Hepatocyte (in vitro differentiated cells): ENCODE measurements around the gene SPNS2. TPM values are rescaled to one million over a fixed set of nuclear protein-coding genes. Genes with fewer than 3 reads are reported as not detected.
A peak's percentile ranks its signal among the peaks of the same experiment; 100 is the strongest.

Source experiments
- DNase-seq: peaks from one replicate; pipeline ENCODE4 v3.0.0-alpha.2; 2016; ENCODE audit warnings: low spot score
- H2AFZ ChIP-seq: fragments of 200-600 bp; sonication (generic); 2 replicates; pipeline ENCODE4 v1.6.0; 2016; ENCODE audit warnings: antibody characterized with exemption, mild to moderate bottlenecking
- H3K27ac ChIP-seq: fragments of 200-600 bp; sonication (generic); 2 replicates; pipeline ENCODE4 v1.5.1; 2016; ENCODE audit warnings: mild to moderate bottlenecking
- H3K27me3 ChIP-seq: fragments of 200-600 bp; sonication (generic); 2 replicates; pipeline ENCODE4 v1.6.1; 2016
- H3K36me3 ChIP-seq: fragments of 200-600 bp; sonication (generic); replicated peaks from 2 replicates; pipeline ENCODE4 v1.5.1; 2016; ENCODE audit warnings: low read depth; ENCODE audit not compliant: insufficient read depth
- H3K4me1 ChIP-seq: fragments of 200-600 bp; sonication (generic); 2 replicates; pipeline ENCODE4 v1.5.1; 2016; ENCODE audit warnings: mild to moderate bottlenecking, moderate library complexity; ENCODE audit not compliant: insufficient read depth
- H3K4me2 ChIP-seq: fragments of 200-600 bp; sonication (generic); 2 replicates; pipeline ENCODE4 v1.6.0; 2016
- H3K4me3 ChIP-seq: fragments of 200-600 bp; sonication (generic); 2 replicates; pipeline ENCODE4 v1.5.1; 2016; ENCODE audit warnings: mild to moderate bottlenecking
- H3K79me2 ChIP-seq: fragments of 200-600 bp; sonication (generic); 2 replicates; pipeline ENCODE4 v1.6.0; 2017; ENCODE audit warnings: mild to moderate bottlenecking
- H3K9me2 ChIP-seq: fragments of 200-600 bp; sonication (generic); replicated peaks from 2 replicates; pipeline ENCODE4 v1.6.0; 2017; ENCODE audit warnings: mild to moderate bottlenecking; ENCODE audit not compliant: insufficient read depth
- H3K9me3 ChIP-seq: fragments of 200-600 bp; sonication (generic); 2 replicates; pipeline ENCODE4 v1.5.1; 2016; ENCODE audit warnings: low read depth, mild to moderate bottlenecking
- H4K20me1 ChIP-seq: fragments of 200-600 bp; sonication (generic); 2 replicates; pipeline ENCODE4 v1.6.0; 2016; ENCODE audit warnings: mild to moderate bottlenecking; ENCODE audit not compliant: insufficient read depth, poor library complexity, severe bottlenecking
- CTCF ChIP-seq: fragments of 200-600 bp; sonication (generic); IDR thresholded peaks from 2 replicates; pipeline ENCODE4 v1.5.1; 2016; ENCODE audit warnings: antibody characterized with exemption, mild to moderate bottlenecking; ENCODE audit not compliant: poor library complexity
- EZH2 ChIP-seq: fragments of 200-600 bp; sonication (generic); IDR thresholded peaks from 2 replicates; pipeline ENCODE4 v1.6.1; 2016; ENCODE audit warnings: antibody characterized with exemption, mild to moderate bottlenecking, borderline replicate concordance
- WGBS: methylation state at CpG from one replicate; pipeline ENCODE4 v1.1.6; 2016; ENCODE audit warnings: low lambda C conversion rate; ENCODE audit errors: missing lambda C conversion rate; 5-methylcytosine and 5-hydroxymethylcytosine counted together
- polyA plus RNA-seq: library from polyadenylated mRNA; unstranded; fragments of >200 nt; fragmentation: Nextera tagmentation; extraction: Ambion mirVana; gene quantifications from 2 replicates; pipeline ENCODE4 v1.2.1, GENCODE V29; 2016
- total RNA-seq: library from RNA; depleted of rRNA; stranded (reverse); fragments of >200 nt; gene quantifications from 2 replicates; pipeline ENCODE4 v1.2.3, GENCODE V29; 2014

Gene SPNS2
- total and polyA plus RNA-seq, 2 experiments from 2014 or later = 5.6 to 10.3 TPM

GRCh38 chr17:4588391-4588790 lies 89.7 kb downstream of the SPNS2 start:
- Histone ChIP-seq H3K9me3 (no peaks in the 10 kb centered on the region), H3K4me2 (peak overlapping the region; percentile 84), H3K79me2 (peaks cover 93% of the 10 kb centered on the region), H4K20me1 (peaks cover 3% of the 10 kb centered on the region), H3K36me3 (no peaks in the 10 kb centered on the region), H2AFZ (no peak overlapping the region), H3K27ac (peak overlapping the region; percentile 89), H3K4me3 (no peak overlapping the region), H3K27me3 (no peaks in the 10 kb centered on the region), H3K4me1 (peaks cover 69% of the 10 kb centered on the region), H3K9me2 (no peaks in the 10 kb centered on the region)
- TF ChIP-seq EZH2 (no peak), CTCF (no peak)
- WGBS = 61% methylated on average over 11 of the region's 11 CpGs
- DNase-seq = no peak

Other genes starting within 250 kb of the SPNS2 start
- 32.8 and 35.3 TPM in 2 replicates for gene ANKFY1, start 234.9 kb upstream of the SPNS2 start, total RNA-seq
- gene ANKFY1, start 234.9 kb upstream of the SPNS2 start, polyA plus RNA-seq = 17.5 and 18.6 TPM in 2 replicates
- gene UBE2G1, start 132.2 kb upstream of the SPNS2 start, total RNA-seq = 52.6 and 78.8 TPM in 2 replicates
- 51.3 and 65.1 TPM in 2 replicates for gene UBE2G1, start 132.2 kb upstream of the SPNS2 start, polyA plus RNA-seq
- gene SPNS3, start 64.9 kb upstream of the SPNS2 start, total RNA-seq = 0.17 and 0.20 TPM in 2 replicates
- gene SPNS3, start 64.9 kb upstream of the SPNS2 start, polyA plus RNA-seq = 0.12 and 0.60 TPM in 2 replicates
- gene MYBBP1A, start 56.5 kb downstream of the SPNS2 start, total RNA-seq = 17.9 and 23.7 TPM in 2 replicates
- gene MYBBP1A, start 56.5 kb downstream of the SPNS2 start, polyA plus RNA-seq = 44.1 and 46.5 TPM in 2 replicates
- 0.32 TPM in 1 of 2 replicates, not detected in the other for gene GGT6, start 61.7 kb downstream of the SPNS2 start, total RNA-seq
- not detected in 2 replicates for gene GGT6, start 61.7 kb downstream of the SPNS2 start, polyA plus RNA-seq
- 41.5 and 56.8 TPM in 2 replicates for gene SMTNL2, start 85.6 kb downstream of the SPNS2 start, total RNA-seq
- 106 TPM in 2 replicates for gene SMTNL2, start 85.6 kb downstream of the SPNS2 start, polyA plus RNA-seq
- gene ALOX15, start 142.8 kb downstream of the SPNS2 start, total RNA-seq = 1.9 and 2.1 TPM in 2 replicates
- 5.5 and 7.5 TPM in 2 replicates for gene ALOX15, start 142.8 kb downstream of the SPNS2 start, polyA plus RNA-seq
- gene PELP1, start 205.3 kb downstream of the SPNS2 start, total RNA-seq = 17.6 and 18.5 TPM in 2 replicates
- gene PELP1, start 205.3 kb downstream of the SPNS2 start, polyA plus RNA-seq = 35.2 and 42.9 TPM in 2 replicates
- 15.3 and 17.4 TPM in 2 replicates for gene ARRB2, start 211.8 kb downstream of the SPNS2 start, total RNA-seq
- gene ARRB2, start 211.8 kb downstream of the SPNS2 start, polyA plus RNA-seq = 20.0 and 21.1 TPM in 2 replicates
- 36.3 and 36.9 TPM in 2 replicates for gene MED11, start 232.5 kb downstream of the SPNS2 start, total RNA-seq
- gene MED11, start 232.5 kb downstream of the SPNS2 start, polyA plus RNA-seq = 39.4 and 42.7 TPM in 2 replicates
- 1.6 and 2.9 TPM in 2 replicates for gene ZMYND15, start 241.0 kb downstream of the SPNS2 start, total RNA-seq
- 4.1 and 4.8 TPM in 2 replicates for gene ZMYND15, start 241.0 kb downstream of the SPNS2 start, polyA plus RNA-seq
- 38.7 and 39.9 TPM in 2 replicates for gene CXCL16, start 241.0 kb downstream of the SPNS2 start, total RNA-seq
- gene CXCL16, start 241.0 kb downstream of the SPNS2 start, polyA plus RNA-seq = 73.2 and 82.5 TPM in 2 replicates